ENCODE data around the gene KCNMB2.

GRCh38 chr3:178714925-178715832 is 178.9 kb downstream of the KCNMB2 start:
- TF ChIP-seq CHD2 (IDR thresholded peaks at IDR 0.05; ENCODE audit: low read length, partially characterized antibody) (no peak), TCF12 (IDR thresholded peaks at IDR 0.05) (no peak), EP300 (IDR thresholded peaks at IDR 0.05; ENCODE audit: borderline replicate concordance in 1 of 2, low read depth in 1 of 2, low read length in 1 of 2) (no peak), JUND (IDR thresholded peaks at IDR 0.05) (no peak), SMC3 (IDR thresholded peaks at IDR 0.05; ENCODE audit: low read depth, low read length) (no peak), NFIC (IDR thresholded peaks at IDR 0.05; ENCODE audit: borderline replicate concordance) (no peak), RAD21 (IDR thresholded peaks at IDR 0.05; ENCODE audit: low read length) (no peak), RCOR1 (IDR thresholded peaks at IDR 0.05; ENCODE audit: low read length) (no peak), YY1 (IDR thresholded peaks at IDR 0.05; ENCODE audit: low read depth) (no peak), ZBTB33 (IDR thresholded peaks at IDR 0.05; ENCODE audit: borderline replicate concordance, low read depth) (no peak)
- TF ChIP-seq, protein P1, sequence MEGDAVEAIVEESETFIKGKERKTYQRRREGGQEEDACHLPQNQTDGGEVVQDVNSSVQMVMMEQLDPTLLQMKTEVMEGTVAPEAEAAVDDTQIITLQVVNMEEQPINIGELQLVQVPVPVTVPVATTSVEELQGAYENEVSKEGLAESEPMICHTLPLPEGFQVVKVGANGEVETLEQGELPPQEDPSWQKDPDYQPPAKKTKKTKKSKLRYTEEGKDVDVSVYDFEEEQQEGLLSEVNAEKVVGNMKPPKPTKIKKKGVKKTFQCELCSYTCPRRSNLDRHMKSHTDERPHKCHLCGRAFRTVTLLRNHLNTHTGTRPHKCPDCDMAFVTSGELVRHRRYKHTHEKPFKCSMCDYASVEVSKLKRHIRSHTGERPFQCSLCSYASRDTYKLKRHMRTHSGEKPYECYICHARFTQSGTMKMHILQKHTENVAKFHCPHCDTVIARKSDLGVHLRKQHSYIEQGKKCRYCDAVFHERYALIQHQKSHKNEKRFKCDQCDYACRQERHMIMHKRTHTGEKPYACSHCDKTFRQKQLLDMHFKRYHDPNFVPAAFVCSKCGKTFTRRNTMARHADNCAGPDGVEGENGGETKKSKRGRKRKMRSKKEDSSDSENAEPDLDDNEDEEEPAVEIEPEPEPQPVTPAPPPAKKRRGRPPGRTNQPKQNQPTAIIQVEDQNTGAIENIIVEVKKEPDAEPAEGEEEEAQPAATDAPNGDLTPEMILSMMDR (IDR thresholded peaks at IDR 0.05) = no peak

All from SK-N-SH (cell line).